ENCODE data around the gene MYCBP2. TPM values are rescaled to one million over a fixed set of nuclear protein-coding genes. Genes with fewer than 3 reads are reported as not detected.
A peak's percentile ranks its signal among the peaks of the same experiment; 100 is the strongest.

The MYCBP2 gene
- total RNA-seq, 4 donors from 2014 or later = 69.7 to 133 (median 116) TPM

DNA sequence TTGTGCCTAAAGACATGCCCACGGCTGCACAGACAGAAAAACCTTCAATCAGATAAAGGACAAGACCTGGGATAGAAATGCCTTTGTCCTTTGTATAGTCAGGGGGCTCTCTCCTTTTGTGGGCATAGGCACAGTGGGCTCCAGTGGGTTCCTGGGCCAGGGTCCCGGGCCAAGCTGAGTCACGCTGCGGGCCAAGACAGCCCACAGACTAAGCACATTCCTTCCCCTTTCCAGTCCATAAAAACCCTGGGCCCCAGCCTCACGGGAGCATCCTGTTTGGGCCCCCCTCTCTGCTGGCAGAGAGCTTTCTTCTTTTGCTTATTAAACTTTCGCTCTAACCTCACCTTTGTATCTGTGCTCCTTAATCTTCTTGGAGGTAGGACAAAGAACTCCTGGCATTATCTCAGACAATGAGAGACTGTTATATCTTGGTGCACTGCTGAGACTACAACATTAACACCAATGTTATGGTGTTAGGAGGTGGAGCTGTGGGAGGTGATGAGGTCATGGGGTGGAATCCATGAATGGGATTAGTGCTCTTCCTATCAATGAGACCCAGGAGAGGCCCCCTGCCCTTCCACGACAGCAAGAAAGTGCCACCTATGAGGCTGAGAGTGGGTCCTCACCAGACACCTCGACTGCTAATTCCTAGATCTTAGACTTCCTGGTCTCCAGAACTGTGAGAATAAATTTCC, 279.1 kb downstream of the MYCBP2 start:
- H3K27me3 ChIP-seq = no peaks in the 10 kb centered on the region
- H3K4me1 ChIP-seq = no peaks in the 10 kb centered on the region
- H3K9me3 ChIP-seq = no peaks in the 10 kb centered on the region
- no peak overlapping the region for H3K4me3 ChIP-seq
- intact Hi-C loops (cut with DNase I; ENCODE audit: low total_unique reads) = no loop called here
- H3K36me3 ChIP-seq = no peaks in the 10 kb centered on the region
- no peak overlapping the region for H3K27ac ChIP-seq
- TF ChIP-seq POLR2A (IDR thresholded peaks at IDR 0.05) = no peak
- TF ChIP-seq, protein P1, sequence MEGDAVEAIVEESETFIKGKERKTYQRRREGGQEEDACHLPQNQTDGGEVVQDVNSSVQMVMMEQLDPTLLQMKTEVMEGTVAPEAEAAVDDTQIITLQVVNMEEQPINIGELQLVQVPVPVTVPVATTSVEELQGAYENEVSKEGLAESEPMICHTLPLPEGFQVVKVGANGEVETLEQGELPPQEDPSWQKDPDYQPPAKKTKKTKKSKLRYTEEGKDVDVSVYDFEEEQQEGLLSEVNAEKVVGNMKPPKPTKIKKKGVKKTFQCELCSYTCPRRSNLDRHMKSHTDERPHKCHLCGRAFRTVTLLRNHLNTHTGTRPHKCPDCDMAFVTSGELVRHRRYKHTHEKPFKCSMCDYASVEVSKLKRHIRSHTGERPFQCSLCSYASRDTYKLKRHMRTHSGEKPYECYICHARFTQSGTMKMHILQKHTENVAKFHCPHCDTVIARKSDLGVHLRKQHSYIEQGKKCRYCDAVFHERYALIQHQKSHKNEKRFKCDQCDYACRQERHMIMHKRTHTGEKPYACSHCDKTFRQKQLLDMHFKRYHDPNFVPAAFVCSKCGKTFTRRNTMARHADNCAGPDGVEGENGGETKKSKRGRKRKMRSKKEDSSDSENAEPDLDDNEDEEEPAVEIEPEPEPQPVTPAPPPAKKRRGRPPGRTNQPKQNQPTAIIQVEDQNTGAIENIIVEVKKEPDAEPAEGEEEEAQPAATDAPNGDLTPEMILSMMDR (IDR thresholded peaks at IDR 0.05) = no peak
- DNase-seq = no peak

DNA sequence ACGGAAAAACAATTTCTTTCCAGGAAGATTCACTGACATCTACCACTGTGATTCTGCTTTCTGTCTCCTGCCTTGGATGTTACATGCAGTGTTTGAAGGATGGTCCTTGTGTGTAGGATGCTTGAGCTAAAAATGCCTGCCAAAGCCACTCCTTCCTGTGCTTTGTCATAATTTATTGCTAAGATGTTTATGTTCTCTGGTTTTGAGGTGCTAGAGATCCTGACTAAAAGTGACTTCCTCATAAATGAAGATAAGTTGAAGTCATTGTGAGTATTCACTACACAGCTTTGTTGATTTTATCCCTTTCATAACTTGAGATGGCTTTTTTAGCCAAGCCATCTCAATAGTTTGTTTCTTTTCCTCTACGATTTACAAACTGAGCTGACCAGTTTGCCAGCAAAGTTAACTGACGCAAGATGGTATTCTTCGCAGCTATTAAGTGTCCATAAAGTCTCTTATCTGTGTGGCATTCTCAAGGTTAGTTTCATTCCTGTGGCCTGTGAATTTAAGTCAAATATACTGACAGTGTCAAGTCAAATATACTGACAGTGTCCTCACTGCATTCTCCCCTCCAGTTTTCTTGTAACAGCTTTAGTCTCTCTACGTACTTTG, 284.2 kb downstream of the MYCBP2 start:
- no peak for DNase-seq
- intact Hi-C loops (cut with DNase I; ENCODE audit: low total_unique reads) = no loop called here
- Histone ChIP-seq H3K27me3 (no peaks in the 10 kb centered on the region), H3K27ac (peak overlapping the region; percentile 52 to 63), H3K4me1 (no peaks in the 10 kb centered on the region), H3K9me3 (no peaks in the 10 kb centered on the region), H3K4me3 (no peak overlapping the region), H3K36me3 (no peaks in the 10 kb centered on the region)
- TF ChIP-seq POLR2A (IDR thresholded peaks at IDR 0.05) = no peak
- TF ChIP-seq, protein P1 (IDR thresholded peaks at IDR 0.05) = no peak

DNA sequence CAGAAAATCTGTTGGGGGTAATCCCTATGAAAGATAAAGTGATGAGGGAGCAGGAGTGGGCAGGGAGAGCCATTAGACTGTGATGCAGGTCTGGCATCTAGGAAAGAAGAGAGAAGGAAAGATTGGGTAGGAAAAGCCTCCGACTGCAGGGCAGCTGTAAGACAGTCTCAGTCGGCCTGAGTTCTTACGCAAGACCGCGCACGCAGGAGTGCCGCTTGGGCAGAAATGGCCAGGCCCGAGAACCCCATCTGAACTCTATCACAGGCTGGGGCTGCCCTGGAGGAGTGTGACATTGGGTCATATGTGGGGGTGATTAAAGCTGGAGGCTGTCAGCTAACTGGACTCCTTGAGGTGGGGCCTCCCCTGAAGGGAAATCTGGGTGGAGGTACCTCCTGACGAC, 286.1 kb downstream of the MYCBP2 start:
- TF ChIP-seq, protein P1 (IDR thresholded peaks at IDR 0.05) = no peak
- TF ChIP-seq POLR2A (IDR thresholded peaks at IDR 0.05) = no peak
- no peaks in the 10 kb centered on the region for H3K9me3 ChIP-seq
- intact Hi-C loops (cut with DNase I; ENCODE audit: low total_unique reads) = no loop called here
- H3K36me3 ChIP-seq = no peaks in the 10 kb centered on the region
- H3K4me1 ChIP-seq = no peaks in the 10 kb centered on the region
- H3K27ac ChIP-seq = peak overlapping the region in 1 of 2 donors; percentile 2
- DNase-seq = no peak
- no peaks in the 10 kb centered on the region for H3K27me3 ChIP-seq
- H3K4me3 ChIP-seq = no peak overlapping the region

DNA sequence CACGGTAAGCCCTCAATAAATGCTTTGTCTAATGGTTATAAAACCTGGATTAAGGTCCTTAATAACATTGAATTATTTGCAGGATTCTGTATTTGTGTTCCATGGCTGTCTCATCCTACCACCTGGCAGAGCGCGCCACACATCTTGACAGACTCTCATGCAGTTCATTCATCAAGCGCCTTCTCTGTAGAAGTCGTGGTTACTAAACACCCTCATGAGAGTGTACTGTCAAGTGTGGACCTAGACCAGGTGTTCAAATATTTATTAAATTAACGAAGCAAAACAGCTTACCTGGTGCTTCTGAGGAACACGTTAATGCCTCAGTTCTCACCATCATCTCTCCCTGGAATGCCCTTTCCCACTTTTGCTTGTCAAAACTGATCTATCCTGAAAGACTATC, 286.8 kb downstream of the MYCBP2 start:
- Histone ChIP-seq H3K27ac (no peak overlapping the region), H3K4me3 (no peak overlapping the region), H3K4me1 (no peaks in the 10 kb centered on the region), H3K36me3 (no peaks in the 10 kb centered on the region), H3K27me3 (no peaks in the 10 kb centered on the region), H3K9me3 (no peaks in the 10 kb centered on the region)
- TF ChIP-seq POLR2A (IDR thresholded peaks at IDR 0.05) = no peak
- TF ChIP-seq, protein P1 (IDR thresholded peaks at IDR 0.05) = no peak
- intact Hi-C loops (cut with DNase I; ENCODE audit: low total_unique reads) = no loop called here
- DNase-seq = no peak

DNA sequence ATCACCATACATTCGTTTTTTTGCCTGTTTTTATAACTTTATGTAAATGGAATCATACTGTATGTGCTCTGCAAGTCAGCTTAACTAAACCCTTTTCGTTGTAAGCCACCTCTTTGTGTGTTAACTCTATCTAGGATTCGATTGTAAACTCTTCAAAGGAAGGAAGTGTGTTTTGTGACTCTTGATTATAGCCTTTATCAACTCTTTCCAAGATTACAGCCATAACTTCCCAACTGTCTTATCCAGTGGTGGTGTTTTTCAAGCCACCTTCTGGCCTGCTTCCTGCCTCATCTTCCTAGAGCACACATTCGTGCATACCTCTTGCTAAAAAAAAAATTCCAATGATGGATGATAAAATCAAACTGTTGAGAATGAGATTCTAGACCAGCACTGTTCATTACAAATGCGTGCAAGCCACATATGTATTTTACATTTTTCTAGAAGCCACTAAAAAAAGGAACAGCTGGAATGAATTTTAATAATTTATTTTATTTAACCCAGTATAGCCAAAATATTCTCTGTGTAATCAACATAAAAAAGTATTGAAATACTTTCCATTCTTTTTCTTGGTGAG, 287.9 kb downstream of the MYCBP2 start:
- no peak for DNase-seq
- Histone ChIP-seq H3K9me3 (no peaks in the 10 kb centered on the region), H3K27me3 (no peaks in the 10 kb centered on the region), H3K27ac (no peak overlapping the region), H3K36me3 (no peaks in the 10 kb centered on the region), H3K4me1 (no peaks in the 10 kb centered on the region), H3K4me3 (no peak overlapping the region)
- intact Hi-C loops (cut with DNase I; ENCODE audit: low total_unique reads) = no loop called here
- TF ChIP-seq, protein P1 (IDR thresholded peaks at IDR 0.05) = no peak
- TF ChIP-seq POLR2A (IDR thresholded peaks at IDR 0.05) = no peak
